ENCODE data around the gene POTEH.
"Not testable (repeated sequence)": the region's sequence is repeated elsewhere in the genome, so short reads cannot be mapped to it uniquely, and the experiment has no call there.

The POTEH gene

DNA sequence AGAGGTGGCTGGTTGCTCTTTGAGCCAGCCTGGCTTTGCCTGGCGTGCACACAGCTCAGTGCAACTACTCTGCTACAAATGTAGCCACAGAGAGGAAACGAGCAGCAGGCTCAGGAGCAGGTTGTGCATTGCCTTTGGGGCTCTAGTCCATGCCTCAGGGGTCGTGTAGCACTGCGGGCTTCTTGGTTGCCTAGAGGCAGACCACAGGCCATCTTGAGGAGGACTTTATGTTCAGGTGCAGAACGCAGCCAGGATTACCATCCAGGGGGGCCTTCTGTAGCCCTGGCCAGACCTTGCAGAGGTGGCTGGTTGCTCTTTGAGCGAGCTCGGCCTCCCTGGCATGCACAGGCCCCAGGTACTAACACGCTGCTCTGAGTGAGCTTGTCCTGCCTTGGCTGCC, 41.2 kb downstream of the POTEH start:
- not testable (repeated sequence) for H3K4me3 ChIP-seq (ENCODE audit: low read length in 2 of 2); H3K36me3 ChIP-seq (ENCODE audit: control insufficient read depth in 2 of 2, insufficient read depth in 2 of 2, low read length in 2 of 2); H3K9me3 ChIP-seq (ENCODE audit: control insufficient read depth in 2 of 2, low read length in 2 of 2); H3K4me1 ChIP-seq (ENCODE audit: control insufficient read depth in 2 of 2, insufficient read depth in 2 of 2, low read length in 2 of 2); H3K27me3 ChIP-seq (ENCODE audit: control insufficient read depth in 2 of 2, insufficient read depth in 2 of 2, low read length in 2 of 2); H3K27ac ChIP-seq (ENCODE audit: low read depth in 2 of 2, low read length in 2 of 2); H3K9ac ChIP-seq (ENCODE audit: low read depth in 1 of 2, low read length in 2 of 2)

DNA sequence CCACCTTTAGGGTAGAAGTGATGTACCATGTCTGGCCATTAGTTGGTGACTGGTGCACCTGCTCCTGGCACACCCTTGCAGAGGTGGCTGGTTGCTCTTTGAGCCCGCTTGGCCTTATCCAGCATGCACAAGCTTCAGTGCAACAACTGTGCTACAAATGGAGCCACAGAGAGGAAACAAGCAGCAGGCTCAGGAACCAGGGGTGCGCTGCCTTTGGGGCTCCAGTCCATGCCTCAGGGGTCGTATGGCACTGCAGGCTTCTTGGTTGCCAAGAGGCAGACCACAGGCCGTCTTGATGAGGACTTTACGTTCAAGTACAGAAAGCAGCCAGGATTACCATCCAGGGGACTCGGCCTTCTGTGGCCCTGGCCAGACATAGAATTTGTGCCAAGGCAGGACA, 44.6 kb downstream of the POTEH start:
- H3K9me3 ChIP-seq (ENCODE audit: control insufficient read depth in 2 of 2, low read length in 2 of 2); H3K27me3 ChIP-seq (ENCODE audit: control insufficient read depth in 2 of 2, insufficient read depth in 2 of 2, low read length in 2 of 2); H3K4me1 ChIP-seq (ENCODE audit: control insufficient read depth in 2 of 2, insufficient read depth in 2 of 2, low read length in 2 of 2); H3K4me3 ChIP-seq (ENCODE audit: low read length in 2 of 2); H3K27ac ChIP-seq (ENCODE audit: low read depth in 2 of 2, low read length in 2 of 2); H3K36me3 ChIP-seq (ENCODE audit: control insufficient read depth in 2 of 2, insufficient read depth in 2 of 2, low read length in 2 of 2); H3K9ac ChIP-seq (ENCODE audit: low read depth in 1 of 2, low read length in 2 of 2): not testable (repeated sequence)

DNA sequence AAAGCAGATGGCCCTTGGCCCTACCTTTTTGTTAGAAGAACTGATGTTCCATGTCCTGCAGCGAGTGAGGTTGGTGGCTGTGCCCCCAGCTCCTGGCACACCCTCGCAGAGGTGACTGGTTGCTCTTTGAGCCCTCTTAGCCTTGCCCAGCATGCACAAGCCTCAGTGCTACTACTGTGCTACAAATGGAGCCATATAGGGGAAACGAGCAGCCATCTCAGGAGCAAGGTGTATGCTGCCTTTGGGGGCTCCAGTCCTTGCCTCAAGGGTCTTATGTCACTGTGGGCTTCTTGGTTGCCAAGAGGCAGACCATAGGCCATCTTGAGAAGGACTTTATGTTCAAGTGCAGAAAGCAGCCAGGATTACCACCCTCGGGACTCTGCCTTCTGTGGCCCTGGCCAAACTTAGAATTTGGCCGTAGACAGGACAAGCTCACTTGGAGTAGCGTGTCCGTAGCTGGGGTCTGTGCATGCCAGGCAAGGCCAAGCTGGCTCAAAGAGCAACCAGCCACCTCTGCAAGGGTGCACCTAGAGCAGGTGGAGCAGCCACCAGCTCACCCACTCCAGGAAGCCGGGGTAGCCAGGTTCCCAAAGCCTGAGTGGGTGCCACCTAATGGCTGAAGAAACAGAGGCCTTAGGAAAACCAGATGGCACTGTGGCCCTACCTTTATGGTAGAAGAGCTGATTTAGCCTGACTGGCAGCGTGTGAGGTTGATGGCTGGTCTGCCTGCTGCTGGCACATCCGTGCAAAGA, 48.5 kb downstream of the POTEH start:
- H3K4me3 ChIP-seq (ENCODE audit: low read length in 2 of 2); H3K27me3 ChIP-seq (ENCODE audit: control insufficient read depth in 2 of 2, insufficient read depth in 2 of 2, low read length in 2 of 2); H3K4me1 ChIP-seq (ENCODE audit: control insufficient read depth in 2 of 2, insufficient read depth in 2 of 2, low read length in 2 of 2); H3K36me3 ChIP-seq (ENCODE audit: control insufficient read depth in 2 of 2, insufficient read depth in 2 of 2, low read length in 2 of 2); H3K9ac ChIP-seq (ENCODE audit: low read depth in 1 of 2, low read length in 2 of 2); H3K27ac ChIP-seq (ENCODE audit: low read depth in 2 of 2, low read length in 2 of 2); H3K9me3 ChIP-seq (ENCODE audit: control insufficient read depth in 2 of 2, low read length in 2 of 2): not testable (repeated sequence)

DNA sequence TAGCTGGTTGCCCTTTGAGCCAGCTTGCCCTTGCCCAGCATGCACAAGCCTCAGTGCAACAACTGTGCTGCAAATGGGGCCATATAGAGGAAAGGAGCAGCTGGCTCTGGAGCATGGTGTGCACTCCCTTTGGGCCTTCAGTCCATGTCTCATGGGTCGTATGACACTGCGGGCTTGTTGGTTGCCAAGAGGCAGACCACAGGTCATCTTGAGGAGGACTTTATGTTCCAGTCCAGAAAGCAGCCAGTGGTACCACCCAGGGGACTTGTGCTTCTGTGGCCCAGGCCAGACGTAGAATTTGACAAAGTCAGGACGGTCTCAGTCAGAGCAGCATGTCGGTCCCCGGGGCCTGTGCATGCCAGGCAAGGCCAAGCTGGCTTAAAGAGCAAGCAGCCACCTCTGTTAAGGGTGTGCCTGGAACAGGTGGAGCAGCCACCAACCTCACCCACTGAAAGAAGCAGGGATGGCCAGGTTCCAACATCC, 49.1 kb downstream of the POTEH start:
- H3K4me1 ChIP-seq (ENCODE audit: control insufficient read depth in 2 of 2, insufficient read depth in 2 of 2, low read length in 2 of 2); H3K36me3 ChIP-seq (ENCODE audit: control insufficient read depth in 2 of 2, insufficient read depth in 2 of 2, low read length in 2 of 2); H3K9me3 ChIP-seq (ENCODE audit: control insufficient read depth in 2 of 2, low read length in 2 of 2); H3K9ac ChIP-seq (ENCODE audit: low read depth in 1 of 2, low read length in 2 of 2); H3K4me3 ChIP-seq (ENCODE audit: low read length in 2 of 2); H3K27ac ChIP-seq (ENCODE audit: low read depth in 2 of 2, low read length in 2 of 2); H3K27me3 ChIP-seq (ENCODE audit: control insufficient read depth in 2 of 2, insufficient read depth in 2 of 2, low read length in 2 of 2): not testable (repeated sequence)

DNA sequence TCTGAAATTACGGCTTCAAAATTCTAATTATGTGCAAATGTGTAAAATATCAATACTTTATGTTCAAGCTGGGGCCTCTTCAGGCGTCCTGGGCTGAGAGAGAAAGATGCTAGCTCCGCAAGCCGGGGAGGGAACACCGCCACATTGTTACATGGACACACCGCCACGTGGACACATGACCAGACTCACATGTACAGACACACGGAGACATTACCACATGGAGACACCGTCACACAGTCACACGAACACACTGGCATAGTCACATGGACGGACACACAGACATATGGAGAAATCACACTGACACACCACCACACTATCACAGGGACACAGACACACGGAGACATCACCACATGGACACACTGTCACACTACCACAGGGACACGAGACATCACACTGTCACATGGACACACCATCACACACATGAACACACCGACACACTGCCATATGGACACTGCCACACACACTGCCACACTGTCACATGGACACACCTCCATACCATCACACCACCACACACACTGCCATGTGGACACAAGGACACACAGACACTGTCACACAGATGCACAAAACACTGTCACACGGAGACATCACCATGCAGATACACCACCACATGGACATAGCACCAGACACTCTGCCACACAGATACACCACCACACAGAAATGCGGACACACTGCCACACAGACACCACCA, 58.0 kb downstream of the POTEH start:
- not testable (repeated sequence) for H3K36me3 ChIP-seq (ENCODE audit: control insufficient read depth in 2 of 2, insufficient read depth in 2 of 2, low read length in 2 of 2); H3K4me3 ChIP-seq (ENCODE audit: low read length in 2 of 2); H3K9me3 ChIP-seq (ENCODE audit: control insufficient read depth in 2 of 2, low read length in 2 of 2); H3K9ac ChIP-seq (ENCODE audit: low read depth in 1 of 2, low read length in 2 of 2); H3K27me3 ChIP-seq (ENCODE audit: control insufficient read depth in 2 of 2, insufficient read depth in 2 of 2, low read length in 2 of 2); H3K4me1 ChIP-seq (ENCODE audit: control insufficient read depth in 2 of 2, insufficient read depth in 2 of 2, low read length in 2 of 2); H3K27ac ChIP-seq (ENCODE audit: low read depth in 2 of 2, low read length in 2 of 2)

DNA sequence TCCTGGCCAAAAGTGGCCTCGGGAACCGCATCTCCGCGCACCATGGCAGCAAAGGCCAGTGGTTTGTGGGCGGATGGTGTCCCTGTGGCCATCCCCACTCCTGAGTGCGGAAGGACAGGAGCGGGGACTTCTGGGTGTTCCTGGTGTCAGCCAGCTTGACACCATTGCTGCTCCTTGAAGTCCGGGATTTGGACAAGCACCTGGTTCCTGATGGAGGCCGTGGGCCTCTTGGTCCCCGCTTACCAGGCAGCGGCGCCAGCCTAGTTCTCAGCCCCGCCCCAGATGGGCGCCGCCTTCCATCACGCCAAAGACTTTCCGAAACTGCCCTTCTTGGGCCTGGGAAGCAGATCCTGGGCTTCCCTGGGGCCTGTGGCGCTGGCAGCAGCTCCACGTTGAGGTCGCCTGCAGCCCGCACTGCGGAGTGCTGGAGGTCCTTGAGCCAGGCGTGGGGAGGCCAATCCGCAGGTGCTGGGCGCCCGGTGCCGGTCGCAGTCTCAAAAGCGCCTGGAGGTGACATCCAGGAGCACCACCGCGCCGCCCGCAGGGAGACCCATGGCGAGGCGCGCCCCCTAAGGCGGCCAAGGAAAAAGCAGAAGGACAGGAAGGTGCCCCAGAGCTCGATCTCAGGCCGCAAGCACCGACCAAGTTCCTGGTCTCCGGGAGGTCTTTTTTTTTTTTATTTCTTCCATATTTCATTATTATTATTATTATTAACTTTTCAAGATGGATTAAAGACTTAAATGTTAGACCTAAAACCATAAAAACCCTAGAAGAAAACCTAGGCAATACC, 59.5 kb downstream of the POTEH start:
- not testable (repeated sequence) for H3K27me3 ChIP-seq (ENCODE audit: control insufficient read depth in 2 of 2, insufficient read depth in 2 of 2, low read length in 2 of 2); H3K36me3 ChIP-seq (ENCODE audit: control insufficient read depth in 2 of 2, insufficient read depth in 2 of 2, low read length in 2 of 2); H3K9me3 ChIP-seq (ENCODE audit: control insufficient read depth in 2 of 2, low read length in 2 of 2); H3K27ac ChIP-seq (ENCODE audit: low read depth in 2 of 2, low read length in 2 of 2); H3K4me1 ChIP-seq (ENCODE audit: control insufficient read depth in 2 of 2, insufficient read depth in 2 of 2, low read length in 2 of 2); H3K4me3 ChIP-seq (ENCODE audit: low read length in 2 of 2); H3K9ac ChIP-seq (ENCODE audit: low read depth in 1 of 2, low read length in 2 of 2)

DNA sequence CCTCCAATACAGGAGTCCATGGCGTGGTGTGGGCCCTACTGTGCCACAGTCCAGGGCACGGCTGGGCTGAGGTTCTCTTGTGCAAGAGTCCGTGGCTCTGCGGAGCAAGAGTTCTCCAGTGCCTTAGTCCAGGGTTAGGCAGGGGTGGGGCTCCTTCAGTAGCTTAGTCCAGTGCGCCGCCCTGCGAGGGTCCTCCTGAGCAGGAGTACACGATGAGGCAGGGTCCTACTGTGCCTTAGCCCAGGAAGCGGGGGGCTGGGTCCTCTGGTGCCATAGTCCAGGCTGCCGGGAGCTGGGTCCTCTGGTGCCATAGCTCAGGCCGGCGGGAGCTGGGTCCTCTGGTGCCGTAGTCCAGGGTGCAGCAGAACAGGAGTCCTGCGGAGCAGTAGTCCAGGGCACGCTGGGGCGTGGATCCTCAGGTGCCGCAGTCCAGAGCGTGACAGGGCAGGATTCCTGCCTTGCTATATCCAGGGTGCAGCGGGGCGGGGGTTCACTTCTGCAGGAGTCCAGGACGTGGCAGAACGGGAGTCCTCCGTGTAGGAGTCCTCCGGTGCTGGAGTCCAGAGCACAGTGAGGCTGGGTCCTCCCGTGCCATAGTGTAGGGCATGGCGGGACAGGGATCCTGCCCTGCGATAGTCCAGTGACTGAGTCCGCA, 69.7 kb downstream of the POTEH start:
- not testable (repeated sequence) for H3K36me3 ChIP-seq (ENCODE audit: control insufficient read depth in 2 of 2, insufficient read depth in 2 of 2, low read length in 2 of 2); H3K9me3 ChIP-seq (ENCODE audit: control insufficient read depth in 2 of 2, low read length in 2 of 2); H3K4me3 ChIP-seq (ENCODE audit: low read length in 2 of 2); H3K4me1 ChIP-seq (ENCODE audit: control insufficient read depth in 2 of 2, insufficient read depth in 2 of 2, low read length in 2 of 2); H3K27ac ChIP-seq (ENCODE audit: low read depth in 2 of 2, low read length in 2 of 2); H3K9ac ChIP-seq (ENCODE audit: low read depth in 1 of 2, low read length in 2 of 2); H3K27me3 ChIP-seq (ENCODE audit: control insufficient read depth in 2 of 2, insufficient read depth in 2 of 2, low read length in 2 of 2)

DNA sequence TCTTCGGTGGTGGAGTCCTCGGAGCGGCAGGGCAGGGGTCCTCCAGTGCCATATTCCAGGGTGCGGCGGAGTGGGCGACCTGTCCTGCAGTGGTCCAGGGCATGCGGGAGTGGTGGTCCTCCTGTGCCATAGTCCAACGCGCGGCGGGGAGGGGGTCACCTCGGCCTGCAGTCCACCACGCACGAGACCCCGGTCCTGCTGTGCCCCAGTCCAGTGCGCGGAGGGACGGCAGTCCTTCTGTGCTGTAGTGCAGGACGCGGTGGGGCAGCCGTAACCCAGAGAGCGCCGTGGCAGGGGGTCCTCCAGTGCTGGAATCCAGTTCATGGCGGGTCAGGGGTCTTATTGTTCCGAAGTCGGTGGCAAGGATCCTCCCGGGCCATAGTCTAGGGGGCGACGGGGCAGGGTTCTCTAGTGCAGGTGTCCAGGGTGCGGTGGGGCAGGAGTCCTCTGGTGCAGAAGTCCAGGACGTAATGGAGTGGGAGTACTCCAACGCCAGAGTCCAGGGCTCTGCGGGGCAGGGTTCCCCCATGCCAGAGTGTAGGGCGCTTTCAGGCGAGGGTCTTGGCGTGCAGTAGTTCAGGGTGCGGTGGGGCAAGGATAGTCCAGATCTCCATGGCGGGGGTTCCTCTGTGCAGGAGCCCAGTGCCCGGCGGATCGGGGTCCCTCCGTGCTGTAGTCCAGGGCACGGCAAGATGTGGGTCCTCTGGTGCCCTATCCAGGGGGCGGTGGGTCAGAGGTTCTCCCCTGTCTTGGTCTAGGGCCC, 70.7 kb downstream of the POTEH start:
- H3K27me3 ChIP-seq (ENCODE audit: control insufficient read depth in 2 of 2, insufficient read depth in 2 of 2, low read length in 2 of 2); H3K36me3 ChIP-seq (ENCODE audit: control insufficient read depth in 2 of 2, insufficient read depth in 2 of 2, low read length in 2 of 2); H3K9ac ChIP-seq (ENCODE audit: low read depth in 1 of 2, low read length in 2 of 2); H3K9me3 ChIP-seq (ENCODE audit: control insufficient read depth in 2 of 2, low read length in 2 of 2); H3K4me1 ChIP-seq (ENCODE audit: control insufficient read depth in 2 of 2, insufficient read depth in 2 of 2, low read length in 2 of 2); H3K27ac ChIP-seq (ENCODE audit: low read depth in 2 of 2, low read length in 2 of 2); H3K4me3 ChIP-seq (ENCODE audit: low read length in 2 of 2): not testable (repeated sequence)

DNA sequence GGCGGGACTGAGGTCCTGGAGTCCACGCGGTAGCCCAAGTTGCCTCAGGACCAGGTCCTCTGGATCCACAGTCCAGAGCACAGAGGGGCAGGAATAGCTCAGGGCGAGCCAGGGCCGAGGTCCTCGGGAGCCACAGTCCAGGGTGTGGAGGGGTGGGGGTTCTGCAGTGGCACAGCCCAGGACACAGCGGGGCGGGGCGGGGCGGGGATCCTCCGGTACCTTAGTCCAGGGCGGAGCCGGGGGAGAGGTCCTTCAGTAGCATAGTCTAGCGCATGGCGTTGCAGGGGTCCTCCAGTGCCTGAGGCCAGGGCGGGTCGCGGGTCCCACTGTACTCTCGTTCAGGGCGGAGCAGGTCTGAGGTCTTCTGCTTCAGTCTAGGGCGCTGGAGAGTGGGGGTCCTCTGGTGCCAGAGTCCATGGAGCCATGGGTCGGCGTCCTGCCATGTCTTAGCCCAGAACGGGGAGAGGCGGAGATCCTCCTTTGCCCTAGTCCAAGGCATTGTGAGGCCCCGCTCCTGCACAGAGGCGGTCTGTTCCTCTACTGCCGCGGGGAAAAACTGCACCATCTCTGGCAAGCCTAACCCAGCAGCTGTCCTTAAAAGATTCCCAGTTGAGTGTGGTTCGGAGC, 71.4 kb downstream of the POTEH start:
- H3K4me3 ChIP-seq (ENCODE audit: low read length in 2 of 2); H3K27me3 ChIP-seq (ENCODE audit: control insufficient read depth in 2 of 2, insufficient read depth in 2 of 2, low read length in 2 of 2); H3K27ac ChIP-seq (ENCODE audit: low read depth in 2 of 2, low read length in 2 of 2); H3K4me1 ChIP-seq (ENCODE audit: control insufficient read depth in 2 of 2, insufficient read depth in 2 of 2, low read length in 2 of 2); H3K9ac ChIP-seq (ENCODE audit: low read depth in 1 of 2, low read length in 2 of 2); H3K9me3 ChIP-seq (ENCODE audit: control insufficient read depth in 2 of 2, low read length in 2 of 2); H3K36me3 ChIP-seq (ENCODE audit: control insufficient read depth in 2 of 2, insufficient read depth in 2 of 2, low read length in 2 of 2): not testable (repeated sequence)
